ENCODE measurements around the gene PPP6R2.

The PPP6R2 gene

DNA sequence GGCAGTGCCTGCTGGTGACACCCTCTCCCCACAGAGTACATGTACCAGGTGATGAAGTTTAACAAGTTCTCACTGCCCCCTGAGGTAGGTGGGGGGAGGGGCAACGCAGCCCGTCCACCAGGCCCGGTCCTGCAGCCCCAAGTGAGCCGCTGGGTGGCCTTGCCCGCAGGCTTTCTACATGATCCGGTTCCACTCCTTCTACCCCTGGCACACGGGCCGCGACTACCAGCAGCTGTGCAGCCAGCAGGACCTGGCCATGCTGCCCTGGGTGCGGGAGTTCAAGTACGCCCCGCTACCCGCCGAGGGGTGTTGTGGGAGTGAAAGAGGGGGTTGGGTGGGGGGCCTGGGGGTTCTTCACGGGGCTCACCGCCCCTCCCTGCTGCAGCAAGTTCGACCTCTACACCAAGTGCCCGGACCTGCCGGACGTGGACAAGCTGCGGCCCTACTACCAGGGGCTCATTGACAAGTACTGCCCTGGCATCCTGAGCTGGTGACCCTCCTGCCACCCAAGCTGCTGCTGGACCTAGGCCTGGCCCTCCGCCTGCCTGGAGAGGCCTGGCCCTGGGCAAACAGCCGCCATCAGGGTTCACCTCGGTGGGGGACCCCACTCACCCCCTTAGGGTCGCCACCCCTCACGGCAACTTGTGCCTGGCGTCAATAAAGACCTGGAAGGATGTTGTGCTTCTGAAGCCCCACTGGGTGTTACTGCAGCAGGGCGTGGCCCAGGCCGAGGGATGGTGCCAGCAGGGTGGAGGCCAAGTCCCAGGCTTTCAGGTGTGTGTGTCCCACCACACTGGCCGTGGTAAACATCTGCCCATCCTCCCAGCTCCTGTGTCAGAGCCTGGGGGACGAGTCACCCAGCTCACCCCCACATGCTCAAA lies 146.5 kb downstream of the PPP6R2 start:
- no peak for DNase-seq

- DNase-seq = no peak
Observed at GRCh38 chr22:50490531-50491308, 147.6 kb downstream of the PPP6R2 start.

Data from DMS 273 treated with DMSO at 0.1 percent for 48 hours (cell line).